OCI-LY3 (cell line): ENCODE data around the gene GLIS1.

Experiments
- EZH2phosphoT487 ChIP-seq: fragments of 200-600 bp; shearing (Covaris generic); IDR thresholded peaks from 2 replicates; pipeline ENCODE4 v1.6.1; 2018; ENCODE audit warnings: antibody characterized with exemption, mixed run types, low read depth
- TF ChIP-seq, protein P1 (sequence below): fragments of 200-600, 300-600 bp; sonication (generic); IDR thresholded peaks from 2 replicates; pipeline ENCODE4 v1.5.1; 2014; ENCODE audit warnings: antibody characterized with exemption, low read length, low read depth

DNA sequence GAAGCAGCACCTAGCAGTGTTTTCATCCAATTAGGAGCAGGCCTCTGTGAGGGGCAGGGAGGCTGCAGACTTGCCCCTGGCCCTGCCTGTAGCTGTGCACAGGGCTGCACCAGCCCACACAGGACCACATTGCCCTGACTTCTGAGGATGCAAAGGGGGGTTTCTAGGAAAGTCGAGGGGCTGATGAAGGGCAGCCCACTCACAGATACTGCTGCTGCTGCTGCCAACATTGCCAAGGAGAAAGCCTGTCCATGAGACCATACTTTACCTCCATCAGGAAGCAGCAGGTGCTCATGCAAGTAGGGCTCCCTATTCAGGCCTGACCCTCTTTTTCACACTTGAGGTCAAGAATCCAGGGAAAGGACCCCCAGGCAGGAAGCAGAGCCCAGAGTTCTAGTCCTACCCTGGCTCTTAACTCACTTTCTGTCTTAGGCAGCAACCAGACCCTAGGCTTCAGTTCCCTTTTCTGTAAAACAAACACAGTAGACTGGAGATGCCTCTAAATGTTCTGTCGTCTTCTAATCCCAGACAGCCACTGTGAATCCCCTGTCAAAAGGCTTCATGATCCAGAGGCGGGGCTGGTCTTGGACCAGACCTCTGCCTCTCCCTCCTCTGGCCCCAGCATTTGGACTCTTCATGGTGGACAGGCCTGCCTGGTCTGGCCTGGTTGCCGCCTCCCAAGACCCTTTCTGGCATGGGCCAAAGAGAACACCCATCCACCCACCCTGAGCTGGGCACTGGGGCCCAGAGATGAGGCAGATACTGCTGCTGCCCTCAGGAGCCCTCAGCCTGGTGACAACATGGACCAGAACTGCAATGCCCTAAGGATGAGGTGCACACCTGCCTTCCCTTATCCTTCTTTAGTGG lies 120.2 kb downstream of the GLIS1 start:
- TF ChIP-seq, protein P1, sequence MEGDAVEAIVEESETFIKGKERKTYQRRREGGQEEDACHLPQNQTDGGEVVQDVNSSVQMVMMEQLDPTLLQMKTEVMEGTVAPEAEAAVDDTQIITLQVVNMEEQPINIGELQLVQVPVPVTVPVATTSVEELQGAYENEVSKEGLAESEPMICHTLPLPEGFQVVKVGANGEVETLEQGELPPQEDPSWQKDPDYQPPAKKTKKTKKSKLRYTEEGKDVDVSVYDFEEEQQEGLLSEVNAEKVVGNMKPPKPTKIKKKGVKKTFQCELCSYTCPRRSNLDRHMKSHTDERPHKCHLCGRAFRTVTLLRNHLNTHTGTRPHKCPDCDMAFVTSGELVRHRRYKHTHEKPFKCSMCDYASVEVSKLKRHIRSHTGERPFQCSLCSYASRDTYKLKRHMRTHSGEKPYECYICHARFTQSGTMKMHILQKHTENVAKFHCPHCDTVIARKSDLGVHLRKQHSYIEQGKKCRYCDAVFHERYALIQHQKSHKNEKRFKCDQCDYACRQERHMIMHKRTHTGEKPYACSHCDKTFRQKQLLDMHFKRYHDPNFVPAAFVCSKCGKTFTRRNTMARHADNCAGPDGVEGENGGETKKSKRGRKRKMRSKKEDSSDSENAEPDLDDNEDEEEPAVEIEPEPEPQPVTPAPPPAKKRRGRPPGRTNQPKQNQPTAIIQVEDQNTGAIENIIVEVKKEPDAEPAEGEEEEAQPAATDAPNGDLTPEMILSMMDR: no peak
- TF ChIP-seq EZH2phosphoT487: no peak
